NCI-H1436 (cell line): ENCODE data around the gene ARHGEF10L.

Source experiments
- DNase-seq: peaks from one replicate; lab custom pipeline; 2025; lab: John Stamatoyannopoulos, UW

The ARHGEF10L gene

GRCh38 chr1:17588048-17588871 is 48.8 kb downstream of the ARHGEF10L start:
- no peak for DNase-seq

- DNase-seq: no peak
These were observed 52.4 kb downstream of the ARHGEF10L start for GRCh38 chr1:17591814-17592430.

GRCh38 chr1:17594026-17594425 is 54.5 kb downstream of the ARHGEF10L start:
- DNase-seq: no peak

- peak; percentile 70 for DNase-seq
These were observed 55.4 kb downstream of the ARHGEF10L start for GRCh38 chr1:17594690-17595601.

- no peak for DNase-seq
These were observed 56.1 kb downstream of the ARHGEF10L start for GRCh38 chr1:17595602-17595925.

- no peak for DNase-seq
These were observed 56.7 kb downstream of the ARHGEF10L start for GRCh38 chr1:17596186-17596585.

- peak; percentile 79 for DNase-seq
These were observed 57.4 kb downstream of the ARHGEF10L start for GRCh38 chr1:17596651-17597509.

GRCh38 chr1:17597651-17598050 is 58.2 kb downstream of the ARHGEF10L start:
- DNase-seq: no peak

- no peak for DNase-seq
These were observed 58.8 kb downstream of the ARHGEF10L start for GRCh38 chr1:17598251-17598650.

- DNase-seq: no peak
These were observed 59.9 kb downstream of the ARHGEF10L start for GRCh38 chr1:17599291-17599953.

- DNase-seq: no peak
These were observed 60.4 kb downstream of the ARHGEF10L start for GRCh38 chr1:17599954-17600300.

GRCh38 chr1:17600321-17600720 is 60.8 kb downstream of the ARHGEF10L start:
- no peak for DNase-seq

- DNase-seq: no peak
These were observed 62.3 kb downstream of the ARHGEF10L start for GRCh38 chr1:17601643-17602382.

- peak; percentile 45 for DNase-seq
These were observed 63.8 kb downstream of the ARHGEF10L start for GRCh38 chr1:17603091-17603841.

- no peak for DNase-seq
These were observed 66.3 kb downstream of the ARHGEF10L start for GRCh38 chr1:17605582-17606344.

- DNase-seq: peak; percentile 67
These were observed 67.4 kb downstream of the ARHGEF10L start for GRCh38 chr1:17606826-17607440.

GRCh38 chr1:17607644-17608581 is 68.4 kb downstream of the ARHGEF10L start:
- no peak for DNase-seq
